Panc1 (cell line): Measurements from ENCODE around the gene MRGPRX2. TPM values are rescaled to one million over a fixed set of nuclear protein-coding genes. Genes with fewer than 3 reads are reported as not detected.

Source experiments
- total RNA-seq: library from RNA; stranded (reverse); gene quantifications from one replicate; pipeline ENCODE4 v1.2.1, GENCODE V29; 2021; ENCODE audit not compliant: unreplicated experiment

MRGPRX2 gene
- total RNA-seq, 1 experiment from 2014 or later: not detected

Other genes with a start within 250 kb of the MRGPRX2 start
- not detected for gene MRGPRX1, start 121.3 kb downstream of the MRGPRX2 start, total RNA-seq
- 24.3 TPM for gene ZDHHC13, start 56.5 kb upstream of the MRGPRX2 start, total RNA-seq
- not detected for gene CSRP3, start 141.3 kb upstream of the MRGPRX2 start, total RNA-seq
- 14.2 TPM for gene E2F8, start 180.2 kb upstream of the MRGPRX2 start, total RNA-seq